Measurements from ENCODE around the gene RPS16. TPM values are rescaled to one million over a fixed set of nuclear protein-coding genes. Genes with fewer than 3 reads are reported as not detected.
A peak's percentile ranks its signal among the peaks of the same experiment; 100 is the strongest.

The RPS16 gene
- total and polyA plus RNA-seq, 2 of the 13 experiments (the other 11 are each of a cell fraction or from before 2014, with no cell fraction given): 488 to 2,583 TPM

DNA sequence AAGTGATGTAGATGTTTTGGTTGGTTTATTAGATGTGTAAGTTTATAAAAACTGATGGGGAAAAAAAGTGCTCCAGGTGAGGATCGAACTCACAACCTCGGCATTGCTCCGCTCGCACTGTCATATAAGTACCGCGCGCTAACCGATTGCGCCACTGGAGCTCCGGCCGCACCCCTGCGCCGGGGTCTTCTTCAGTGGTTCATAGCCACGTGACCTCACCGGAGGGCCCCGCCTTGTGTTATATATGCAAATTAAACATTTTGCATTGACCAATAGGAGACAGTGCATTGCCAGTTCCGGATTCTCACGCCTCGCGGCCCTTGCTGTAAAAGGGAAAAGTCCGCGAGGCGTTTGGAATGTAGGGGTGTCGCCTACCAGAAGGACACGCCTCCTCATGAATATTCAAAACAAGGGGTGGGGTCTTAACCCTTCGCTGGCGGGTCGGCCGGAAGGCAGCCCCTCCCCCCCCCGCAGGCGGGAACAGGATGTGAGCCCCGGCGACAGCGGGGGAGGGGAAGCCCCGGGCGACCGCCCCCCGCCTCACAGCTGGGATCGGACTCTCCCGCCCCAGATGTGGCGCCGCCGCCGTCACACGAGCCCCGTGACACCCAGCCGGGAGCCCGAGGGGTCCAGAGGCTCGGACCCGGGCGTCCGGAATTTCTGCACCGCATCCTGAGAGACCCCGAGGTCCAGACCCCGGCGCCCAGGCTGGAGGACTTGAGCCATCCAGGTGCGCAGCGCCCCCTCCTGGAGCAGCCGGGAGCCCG is 23.5 kb downstream of the RPS16 start, which contains the start of gene PLEKHG2 (continued):
- TF ChIP-seq, protein P1, sequence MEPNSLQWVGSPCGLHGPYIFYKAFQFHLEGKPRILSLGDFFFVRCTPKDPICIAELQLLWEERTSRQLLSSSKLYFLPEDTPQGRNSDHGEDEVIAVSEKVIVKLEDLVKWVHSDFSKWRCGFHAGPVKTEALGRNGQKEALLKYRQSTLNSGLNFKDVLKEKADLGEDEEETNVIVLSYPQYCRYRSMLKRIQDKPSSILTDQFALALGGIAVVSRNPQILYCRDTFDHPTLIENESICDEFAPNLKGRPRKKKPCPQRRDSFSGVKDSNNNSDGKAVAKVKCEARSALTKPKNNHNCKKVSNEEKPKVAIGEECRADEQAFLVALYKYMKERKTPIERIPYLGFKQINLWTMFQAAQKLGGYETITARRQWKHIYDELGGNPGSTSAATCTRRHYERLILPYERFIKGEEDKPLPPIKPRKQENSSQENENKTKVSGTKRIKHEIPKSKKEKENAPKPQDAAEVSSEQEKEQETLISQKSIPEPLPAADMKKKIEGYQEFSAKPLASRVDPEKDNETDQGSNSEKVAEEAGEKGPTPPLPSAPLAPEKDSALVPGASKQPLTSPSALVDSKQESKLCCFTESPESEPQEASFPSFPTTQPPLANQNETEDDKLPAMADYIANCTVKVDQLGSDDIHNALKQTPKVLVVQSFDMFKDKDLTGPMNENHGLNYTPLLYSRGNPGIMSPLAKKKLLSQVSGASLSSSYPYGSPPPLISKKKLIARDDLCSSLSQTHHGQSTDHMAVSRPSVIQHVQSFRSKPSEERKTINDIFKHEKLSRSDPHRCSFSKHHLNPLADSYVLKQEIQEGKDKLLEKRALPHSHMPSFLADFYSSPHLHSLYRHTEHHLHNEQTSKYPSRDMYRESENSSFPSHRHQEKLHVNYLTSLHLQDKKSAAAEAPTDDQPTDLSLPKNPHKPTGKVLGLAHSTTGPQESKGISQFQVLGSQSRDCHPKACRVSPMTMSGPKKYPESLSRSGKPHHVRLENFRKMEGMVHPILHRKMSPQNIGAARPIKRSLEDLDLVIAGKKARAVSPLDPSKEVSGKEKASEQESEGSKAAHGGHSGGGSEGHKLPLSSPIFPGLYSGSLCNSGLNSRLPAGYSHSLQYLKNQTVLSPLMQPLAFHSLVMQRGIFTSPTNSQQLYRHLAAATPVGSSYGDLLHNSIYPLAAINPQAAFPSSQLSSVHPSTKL (CRISPR knock-in tag; IDR thresholded peaks at IDR 0.05): peak; percentile 44
- TF ChIP-seq, protein P2, sequence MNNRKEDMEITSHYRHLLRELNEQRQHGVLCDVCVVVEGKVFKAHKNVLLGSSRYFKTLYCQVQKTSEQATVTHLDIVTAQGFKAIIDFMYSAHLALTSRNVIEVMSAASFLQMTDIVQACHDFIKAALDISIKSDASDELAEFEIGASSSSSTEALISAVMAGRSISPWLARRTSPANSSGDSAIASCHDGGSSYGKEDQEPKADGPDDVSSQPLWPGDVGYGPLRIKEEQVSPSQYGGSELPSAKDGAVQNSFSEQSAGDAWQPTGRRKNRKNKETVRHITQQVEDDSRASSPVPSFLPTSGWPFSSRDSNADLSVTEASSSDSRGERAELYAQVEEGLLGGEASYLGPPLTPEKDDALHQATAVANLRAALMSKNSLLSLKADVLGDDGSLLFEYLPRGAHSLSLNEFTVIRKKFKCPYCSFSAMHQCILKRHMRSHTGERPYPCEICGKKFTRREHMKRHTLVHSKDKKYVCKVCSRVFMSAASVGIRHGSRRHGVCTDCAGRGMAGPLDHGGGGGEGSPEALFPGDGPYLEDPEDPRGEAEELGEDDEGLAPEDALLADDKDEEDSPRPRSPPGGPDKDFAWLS (CRISPR knock-in tag; IDR thresholded peaks at IDR 0.05; ENCODE audit: borderline replicate concordance): 0 out of 2 replicates have a peak, but pooled peaks have one; percentile 44
- TF ChIP-seq MAFK (conservative IDR thresholded peaks at IDR 0.05 in 1 of 2, IDR thresholded peaks at IDR 0.05 in 1 of 2; ENCODE audit: low read length in 2 of 2) (no peak), ARHGAP35 (CRISPR knock-in tag; IDR thresholded peaks at IDR 0.05; ENCODE audit: borderline replicate concordance) (0 out of 2 replicates have a peak, but pooled peaks have one; percentile 38), NFYC (CRISPR knock-in tag; IDR thresholded peaks at IDR 0.05) (peak; percentile 81)
- TF ChIP-seq, protein P3, sequence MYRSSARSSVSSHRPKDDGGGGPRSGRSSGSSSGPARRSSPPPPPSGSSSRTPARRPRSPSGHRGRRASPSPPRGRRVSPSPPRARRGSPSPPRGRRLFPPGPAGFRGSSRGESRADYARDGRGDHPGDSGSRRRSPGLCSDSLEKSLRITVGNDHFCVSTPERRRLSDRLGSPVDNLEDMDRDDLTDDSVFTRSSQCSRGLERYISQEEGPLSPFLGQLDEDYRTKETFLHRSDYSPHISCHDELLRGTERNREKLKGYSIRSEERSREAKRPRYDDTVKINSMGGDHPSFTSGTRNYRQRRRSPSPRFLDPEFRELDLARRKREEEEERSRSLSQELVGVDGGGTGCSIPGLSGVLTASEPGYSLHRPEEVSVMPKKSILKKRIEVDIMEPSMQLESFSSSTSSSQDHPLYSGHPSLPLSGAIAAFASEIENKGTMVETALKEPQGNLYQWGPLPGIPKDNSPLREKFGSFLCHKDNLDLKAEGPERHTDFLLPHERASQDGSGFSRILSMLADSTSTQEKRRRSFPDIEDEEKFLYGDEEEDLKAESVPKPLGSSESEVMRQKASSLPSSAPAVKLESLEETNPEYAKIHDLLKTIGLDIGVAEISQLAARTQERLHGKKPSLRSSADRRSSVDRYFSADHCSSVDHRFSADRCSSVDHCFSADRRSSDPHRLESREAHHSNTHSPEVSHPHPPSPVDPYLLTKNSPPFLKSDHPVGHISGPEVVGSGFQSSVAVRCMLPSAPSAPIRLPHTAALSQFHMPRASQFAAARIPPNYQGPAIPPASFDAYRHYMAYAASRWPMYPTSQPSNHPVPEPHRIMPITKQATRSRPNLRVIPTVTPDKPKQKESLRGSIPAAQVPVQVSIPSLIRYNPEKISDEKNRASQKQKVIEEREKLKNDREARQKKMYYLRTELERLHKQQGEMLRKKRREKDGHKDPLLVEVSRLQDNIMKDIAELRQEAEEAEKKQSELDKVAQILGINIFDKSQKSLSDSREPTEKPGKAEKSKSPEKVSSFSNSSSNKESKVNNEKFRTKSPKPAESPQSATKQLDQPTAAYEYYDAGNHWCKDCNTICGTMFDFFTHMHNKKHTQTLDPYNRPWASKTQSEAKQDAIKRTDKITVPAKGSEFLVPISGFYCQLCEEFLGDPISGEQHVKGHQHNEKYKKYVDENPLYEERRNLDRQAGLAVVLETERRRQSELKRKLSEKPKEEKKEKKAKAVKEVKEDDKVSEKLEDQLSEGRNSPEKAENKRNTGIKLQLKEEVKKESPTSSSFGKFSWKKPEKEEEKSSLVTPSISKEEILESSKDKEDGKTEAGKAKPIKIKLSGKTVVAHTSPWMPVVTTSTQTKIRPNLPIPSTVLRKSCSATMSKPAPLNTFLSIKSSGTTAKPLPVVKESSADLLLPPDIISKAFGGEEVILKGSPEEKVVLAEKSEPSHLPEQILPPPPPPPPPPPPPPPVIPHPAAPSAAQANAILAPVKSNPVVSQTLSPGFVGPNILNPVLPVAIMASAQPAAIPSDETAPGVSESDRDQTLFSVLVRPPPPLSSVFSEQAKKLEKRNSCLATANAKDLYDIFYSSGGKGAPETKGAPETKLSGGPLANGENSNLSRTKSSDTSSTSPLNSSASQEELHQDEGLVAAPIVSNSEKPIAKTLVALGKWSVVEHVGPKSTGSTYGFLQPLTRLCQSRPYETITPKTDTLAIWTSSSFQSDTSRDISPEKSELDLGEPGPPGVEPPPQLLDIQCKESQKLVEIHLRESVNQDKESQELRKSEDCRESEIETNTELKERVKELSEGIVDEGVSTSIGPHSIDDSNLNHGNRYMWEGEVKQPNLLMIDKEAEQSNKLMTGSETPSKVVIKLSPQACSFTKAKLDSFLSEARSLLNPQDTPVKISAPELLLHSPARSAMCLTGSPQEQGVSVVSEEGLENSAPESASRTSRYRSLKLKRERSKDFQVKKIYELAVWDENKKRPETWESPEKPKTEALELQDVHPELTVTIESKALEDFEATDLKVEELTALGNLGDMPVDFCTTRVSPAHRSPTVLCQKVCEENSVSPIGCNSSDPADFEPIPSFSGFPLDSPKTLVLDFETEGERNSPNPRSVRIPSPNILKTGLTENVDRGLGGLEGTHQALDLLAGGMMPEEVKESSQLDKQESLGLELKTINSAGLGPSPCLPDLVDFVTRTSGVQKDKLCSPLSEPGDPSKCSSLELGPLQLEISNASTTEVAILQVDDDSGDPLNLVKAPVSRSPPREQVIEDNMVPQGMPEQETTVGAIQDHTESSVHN (CRISPR knock-in tag; IDR thresholded peaks at IDR 0.05): 0 out of 2 replicates have a peak, but pooled peaks have one; percentile 63
- TF ChIP-seq, protein P4, sequence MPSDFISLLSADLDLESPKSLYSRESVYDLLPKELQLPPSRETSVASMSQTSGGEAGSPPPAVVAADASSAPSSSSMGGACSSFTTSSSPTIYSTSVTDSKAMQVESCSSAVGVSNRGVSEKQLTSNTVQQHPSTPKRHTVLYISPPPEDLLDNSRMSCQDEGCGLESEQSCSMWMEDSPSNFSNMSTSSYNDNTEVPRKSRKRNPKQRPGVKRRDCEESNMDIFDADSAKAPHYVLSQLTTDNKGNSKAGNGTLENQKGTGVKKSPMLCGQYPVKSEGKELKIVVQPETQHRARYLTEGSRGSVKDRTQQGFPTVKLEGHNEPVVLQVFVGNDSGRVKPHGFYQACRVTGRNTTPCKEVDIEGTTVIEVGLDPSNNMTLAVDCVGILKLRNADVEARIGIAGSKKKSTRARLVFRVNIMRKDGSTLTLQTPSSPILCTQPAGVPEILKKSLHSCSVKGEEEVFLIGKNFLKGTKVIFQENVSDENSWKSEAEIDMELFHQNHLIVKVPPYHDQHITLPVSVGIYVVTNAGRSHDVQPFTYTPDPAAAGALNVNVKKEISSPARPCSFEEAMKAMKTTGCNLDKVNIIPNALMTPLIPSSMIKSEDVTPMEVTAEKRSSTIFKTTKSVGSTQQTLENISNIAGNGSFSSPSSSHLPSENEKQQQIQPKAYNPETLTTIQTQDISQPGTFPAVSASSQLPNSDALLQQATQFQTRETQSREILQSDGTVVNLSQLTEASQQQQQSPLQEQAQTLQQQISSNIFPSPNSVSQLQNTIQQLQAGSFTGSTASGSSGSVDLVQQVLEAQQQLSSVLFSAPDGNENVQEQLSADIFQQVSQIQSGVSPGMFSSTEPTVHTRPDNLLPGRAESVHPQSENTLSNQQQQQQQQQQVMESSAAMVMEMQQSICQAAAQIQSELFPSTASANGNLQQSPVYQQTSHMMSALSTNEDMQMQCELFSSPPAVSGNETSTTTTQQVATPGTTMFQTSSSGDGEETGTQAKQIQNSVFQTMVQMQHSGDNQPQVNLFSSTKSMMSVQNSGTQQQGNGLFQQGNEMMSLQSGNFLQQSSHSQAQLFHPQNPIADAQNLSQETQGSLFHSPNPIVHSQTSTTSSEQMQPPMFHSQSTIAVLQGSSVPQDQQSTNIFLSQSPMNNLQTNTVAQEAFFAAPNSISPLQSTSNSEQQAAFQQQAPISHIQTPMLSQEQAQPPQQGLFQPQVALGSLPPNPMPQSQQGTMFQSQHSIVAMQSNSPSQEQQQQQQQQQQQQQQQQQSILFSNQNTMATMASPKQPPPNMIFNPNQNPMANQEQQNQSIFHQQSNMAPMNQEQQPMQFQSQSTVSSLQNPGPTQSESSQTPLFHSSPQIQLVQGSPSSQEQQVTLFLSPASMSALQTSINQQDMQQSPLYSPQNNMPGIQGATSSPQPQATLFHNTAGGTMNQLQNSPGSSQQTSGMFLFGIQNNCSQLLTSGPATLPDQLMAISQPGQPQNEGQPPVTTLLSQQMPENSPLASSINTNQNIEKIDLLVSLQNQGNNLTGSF (CRISPR knock-in tag; IDR thresholded peaks at IDR 0.05): no peak

Measured in HepG2 (cell line).